ENCODE measurements around the gene OR5K3.

DNA sequence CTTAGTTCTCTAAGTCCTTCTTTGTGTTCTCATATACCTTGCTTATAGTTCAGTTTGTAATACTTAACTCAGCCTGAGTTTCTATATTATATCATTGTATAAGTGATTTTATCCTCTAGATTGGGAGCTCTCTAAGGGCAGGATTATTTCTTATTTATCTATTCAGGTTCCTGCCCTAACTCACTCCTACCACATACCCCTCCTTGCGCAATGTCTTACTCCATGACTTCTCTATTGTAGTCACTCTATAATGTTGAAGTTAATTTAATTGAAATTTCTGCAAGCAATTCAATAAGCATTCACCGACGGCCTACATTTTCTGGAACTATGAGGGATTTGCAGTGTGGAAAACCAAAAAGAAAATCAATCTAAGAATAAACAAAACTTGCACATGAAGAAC lies 40.4 kb upstream of the OR5K3 start:
- TF ChIP-seq CTCF (IDR thresholded peaks at IDR 0.05; ENCODE audit: low read depth, low read length, missing input control), result no peak
- TF ChIP-seq, protein P1, sequence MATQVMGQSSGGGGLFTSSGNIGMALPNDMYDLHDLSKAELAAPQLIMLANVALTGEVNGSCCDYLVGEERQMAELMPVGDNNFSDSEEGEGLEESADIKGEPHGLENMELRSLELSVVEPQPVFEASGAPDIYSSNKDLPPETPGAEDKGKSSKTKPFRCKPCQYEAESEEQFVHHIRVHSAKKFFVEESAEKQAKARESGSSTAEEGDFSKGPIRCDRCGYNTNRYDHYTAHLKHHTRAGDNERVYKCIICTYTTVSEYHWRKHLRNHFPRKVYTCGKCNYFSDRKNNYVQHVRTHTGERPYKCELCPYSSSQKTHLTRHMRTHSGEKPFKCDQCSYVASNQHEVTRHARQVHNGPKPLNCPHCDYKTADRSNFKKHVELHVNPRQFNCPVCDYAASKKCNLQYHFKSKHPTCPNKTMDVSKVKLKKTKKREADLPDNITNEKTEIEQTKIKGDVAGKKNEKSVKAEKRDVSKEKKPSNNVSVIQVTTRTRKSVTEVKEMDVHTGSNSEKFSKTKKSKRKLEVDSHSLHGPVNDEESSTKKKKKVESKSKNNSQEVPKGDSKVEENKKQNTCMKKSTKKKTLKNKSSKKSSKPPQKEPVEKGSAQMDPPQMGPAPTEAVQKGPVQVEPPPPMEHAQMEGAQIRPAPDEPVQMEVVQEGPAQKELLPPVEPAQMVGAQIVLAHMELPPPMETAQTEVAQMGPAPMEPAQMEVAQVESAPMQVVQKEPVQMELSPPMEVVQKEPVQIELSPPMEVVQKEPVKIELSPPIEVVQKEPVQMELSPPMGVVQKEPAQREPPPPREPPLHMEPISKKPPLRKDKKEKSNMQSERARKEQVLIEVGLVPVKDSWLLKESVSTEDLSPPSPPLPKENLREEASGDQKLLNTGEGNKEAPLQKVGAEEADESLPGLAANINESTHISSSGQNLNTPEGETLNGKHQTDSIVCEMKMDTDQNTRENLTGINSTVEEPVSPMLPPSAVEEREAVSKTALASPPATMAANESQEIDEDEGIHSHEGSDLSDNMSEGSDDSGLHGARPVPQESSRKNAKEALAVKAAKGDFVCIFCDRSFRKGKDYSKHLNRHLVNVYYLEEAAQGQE (IDR thresholded peaks at IDR 0.05), result no peak
- TF ChIP-seq, protein P2, sequence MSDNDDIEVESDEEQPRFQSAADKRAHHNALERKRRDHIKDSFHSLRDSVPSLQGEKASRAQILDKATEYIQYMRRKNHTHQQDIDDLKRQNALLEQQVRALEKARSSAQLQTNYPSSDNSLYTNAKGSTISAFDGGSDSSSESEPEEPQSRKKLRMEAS (IDR thresholded peaks at IDR 0.05), result no peak
- TF ChIP-seq RXRA (IDR thresholded peaks at IDR 0.05), result no peak
- no peak for TF ChIP-seq GABPA (IDR thresholded peaks at IDR 0.05 in 1 of 2, conservative IDR thresholded peaks at IDR 0.05 in 1 of 2)
- TF ChIP-seq HNF4G (IDR thresholded peaks at IDR 0.05), result no peak
- TF ChIP-seq RAD21 (IDR thresholded peaks at IDR 0.05), result no peak
- no peak for TF ChIP-seq TAF1 (conservative IDR thresholded peaks at IDR 0.05)

All from liver (tissue), 3 donors.